Glomerular endothelial cell (primary cell): ENCODE measurements around the gene CDK5R1. TPM values are rescaled to one million over a fixed set of nuclear protein-coding genes. Genes with fewer than 3 reads are reported as not detected.
A peak's percentile ranks its signal among the peaks of the same experiment; 100 is the strongest.
"Not testable (repeated sequence)": the region's sequence is repeated elsewhere in the genome, so short reads cannot be mapped to it uniquely, and the experiment has no call there.

Source experiments
- DNase-seq: peaks from one replicate; pipeline ENCODE4 v3.0.0-alpha.2; 2011; ENCODE audit warnings: low read depth, low spot score; ENCODE audit errors: extremely low read depth
- total RNA-seq: library from RNA; depleted of rRNA; stranded (reverse); fragments of >200 nt; gene quantifications from 2 replicates; pipeline ENCODE4 v1.2.3, GENCODE V29; 2015

The CDK5R1 gene
- 2.5 and 3.5 TPM in 2 replicates for total RNA-seq

DNA sequence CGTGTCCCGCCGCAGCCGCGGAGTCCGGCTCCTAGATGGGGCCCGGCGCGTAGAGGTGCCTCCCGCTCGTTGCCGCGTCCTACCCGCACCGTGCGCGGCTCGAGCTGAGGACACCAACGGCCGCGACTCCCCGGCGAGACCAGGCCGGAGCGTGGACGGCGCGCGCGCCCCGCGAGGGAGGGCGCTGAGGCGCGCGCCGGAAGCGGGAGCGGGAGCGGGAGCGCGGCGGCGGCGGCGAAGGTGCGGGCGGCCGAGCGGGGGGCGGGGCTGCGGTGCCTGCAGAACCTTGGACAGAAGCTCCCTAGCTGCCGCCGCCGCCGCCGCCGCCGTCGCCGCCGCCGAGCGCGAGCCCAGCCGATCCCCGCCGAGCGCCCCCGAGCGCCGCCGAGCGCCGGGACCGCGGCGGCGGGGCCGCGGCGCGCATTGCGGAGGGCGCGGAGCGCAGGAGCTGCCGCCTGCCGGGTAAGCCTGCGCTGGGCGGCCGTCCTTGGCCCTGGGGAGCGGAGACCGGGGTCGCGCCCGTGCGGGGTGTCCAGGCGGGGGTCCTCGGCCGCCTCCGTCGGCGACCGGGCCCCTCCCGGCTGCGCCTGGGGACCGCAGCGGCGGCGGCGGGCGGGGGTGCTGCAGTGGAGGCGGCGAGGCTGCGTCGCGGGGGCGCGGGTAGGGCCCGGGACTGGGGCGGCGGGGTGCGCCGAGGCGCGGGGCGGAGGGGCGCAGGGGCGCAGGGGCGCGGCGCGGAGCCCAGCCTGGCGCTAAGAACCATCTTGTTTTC is at the start of gene CDK5R1:
TSS of gene CDK5R1 (plus strand) at position 293 of the 772 bp plus-strand sequence. CDS start 628 bp downstream, outside the sequence.
- no peak for DNase-seq

DNA sequence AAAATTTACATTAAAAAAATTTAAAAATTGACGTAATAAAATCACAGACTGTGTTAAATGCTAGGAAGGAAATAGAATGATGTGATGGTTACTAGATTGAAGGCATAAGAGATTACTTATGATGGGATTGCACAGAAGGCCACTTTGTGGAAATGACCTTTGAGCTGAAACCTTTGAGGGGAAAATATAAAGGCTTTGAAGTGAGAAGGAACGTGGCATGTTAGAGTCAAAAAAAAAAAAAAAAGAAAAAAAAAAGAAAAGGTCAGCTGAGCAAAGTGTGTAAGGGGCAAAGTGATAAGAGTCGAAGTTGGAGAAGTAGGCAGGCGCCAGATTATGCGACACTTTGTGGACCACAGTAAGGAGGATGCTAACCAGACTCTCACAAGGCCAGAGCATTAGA is 46.1 kb upstream of the CDK5R1 start:
- DNase-seq, result no peak

DNA sequence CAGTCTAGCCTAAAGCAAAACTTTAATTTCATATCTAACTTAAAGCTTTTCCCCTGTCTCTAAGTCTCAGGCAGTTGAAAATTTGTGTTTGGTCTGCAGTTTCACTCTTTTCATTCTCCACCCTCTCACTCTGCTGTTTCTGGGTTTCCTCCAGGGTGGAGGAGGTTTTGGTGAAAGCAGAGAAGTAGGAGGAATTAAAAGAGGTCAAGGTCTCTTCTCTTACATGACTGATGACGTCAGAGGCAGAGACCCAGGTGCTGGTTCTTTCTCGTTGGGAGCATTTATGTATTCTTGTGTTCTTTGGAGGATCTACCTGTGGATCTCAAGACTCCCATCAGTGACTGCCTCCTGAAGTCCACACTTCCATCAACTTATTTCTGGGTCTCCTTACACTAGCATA is 44.9 kb upstream of the CDK5R1 start:
- no peak for DNase-seq

DNA sequence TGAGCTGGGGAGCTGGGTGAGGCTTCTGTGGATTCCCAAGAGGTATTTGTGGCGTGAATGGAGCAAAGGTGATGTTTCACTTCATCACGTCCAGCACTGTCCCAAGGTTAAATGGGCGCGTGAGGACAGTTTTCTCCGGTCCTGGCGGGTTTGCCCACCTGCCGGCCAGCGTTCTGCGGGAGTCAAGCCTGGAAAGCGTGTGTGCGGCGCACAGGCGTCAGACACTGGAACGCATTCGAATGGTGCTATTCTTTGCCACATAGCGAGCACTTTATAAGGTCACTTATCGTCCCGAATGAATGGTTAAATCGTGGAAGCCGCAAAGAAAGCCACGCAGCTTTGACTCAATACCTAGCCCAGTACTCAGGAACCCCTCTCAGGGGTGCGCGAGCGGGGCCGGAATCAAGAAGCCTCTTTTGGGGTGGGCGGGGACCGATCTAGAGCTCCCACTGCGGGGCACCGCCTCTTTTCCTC is 42.9 kb upstream of the CDK5R1 start:
- DNase-seq, result no peak

DNA sequence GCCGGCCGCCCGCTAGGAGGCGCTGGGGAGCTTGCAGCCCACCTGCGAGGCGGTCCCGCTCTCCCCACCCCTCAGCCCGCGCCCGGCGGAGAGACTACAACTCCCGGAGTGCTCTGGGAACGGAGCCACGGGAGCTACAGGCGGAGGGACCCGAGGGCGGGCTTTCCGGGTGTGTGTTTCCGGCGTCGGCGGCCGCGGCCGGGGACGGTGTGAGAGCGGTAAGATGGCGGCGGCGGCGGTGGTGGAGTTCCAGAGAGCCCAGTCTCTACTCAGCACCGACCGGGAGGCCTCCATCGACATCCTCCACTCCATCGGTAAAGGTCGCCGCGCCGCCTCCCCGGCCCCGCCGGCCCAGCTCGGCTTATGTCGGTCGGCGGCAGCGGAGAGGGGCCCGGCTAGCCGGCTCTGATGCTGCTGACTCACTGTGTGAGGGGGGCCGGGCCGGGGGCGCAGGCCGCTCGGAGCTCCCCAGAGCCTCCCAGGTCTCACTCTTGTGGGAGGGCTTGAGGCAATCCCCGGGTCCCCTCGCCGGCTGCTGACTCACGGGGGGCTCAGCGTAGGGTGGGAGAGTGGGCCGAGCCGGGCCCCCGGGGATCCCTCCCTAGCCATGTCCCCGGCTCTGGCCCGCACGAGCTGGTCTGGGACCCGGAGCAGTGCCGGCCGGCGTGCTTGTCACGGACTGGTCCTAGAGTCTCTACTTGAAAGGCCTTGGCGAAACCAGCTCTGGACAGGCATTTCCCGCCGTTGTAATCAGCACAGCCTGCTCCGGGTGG is 42.3 kb upstream of the CDK5R1 start, which contains the start of gene PSMD11:
TSS of gene PSMD11 (plus strand) at position 210 of the 773 bp plus-strand sequence. CDS start at position 224, 14 bp downstream.
- peak; percentile 60 for DNase-seq

DNA sequence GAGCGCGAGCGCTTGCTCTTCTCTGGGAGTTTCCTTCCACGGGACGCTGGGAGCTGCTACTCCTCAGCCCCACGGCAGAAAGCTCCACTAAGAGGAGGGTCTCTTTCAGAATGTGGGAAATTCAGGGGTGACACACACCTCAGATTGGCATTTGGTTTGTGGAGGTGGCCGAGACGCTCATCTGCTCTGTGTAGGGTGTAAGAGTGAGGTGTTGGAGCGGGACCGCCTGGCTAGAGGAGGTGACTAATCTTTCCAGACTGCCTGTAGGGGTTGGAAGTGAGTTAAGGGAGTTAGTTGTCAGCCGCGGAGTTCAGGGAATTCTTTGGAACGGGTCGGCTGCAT is 41.7 kb upstream of the CDK5R1 start:
- DNase-seq, result no peak

DNA sequence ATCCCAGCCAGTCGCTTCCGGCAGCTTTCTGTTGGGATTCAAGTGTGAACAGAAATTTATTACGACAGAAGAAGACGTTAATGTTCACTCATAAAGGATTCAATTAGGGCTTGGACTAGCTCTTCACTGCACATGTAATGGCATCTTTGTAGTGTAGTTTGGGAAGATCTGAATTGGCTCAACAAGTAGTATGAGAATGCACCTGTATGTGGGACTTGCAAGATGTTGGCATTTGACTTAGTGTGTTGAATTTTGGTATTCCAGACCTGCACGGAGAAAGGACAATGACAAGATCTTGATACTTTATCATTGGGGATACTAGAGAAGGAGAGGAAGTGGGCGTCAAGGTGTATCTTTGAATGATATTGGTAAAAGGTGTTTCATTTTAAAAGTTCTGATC is 41.3 kb upstream of the CDK5R1 start:
- DNase-seq, result no peak

DNA sequence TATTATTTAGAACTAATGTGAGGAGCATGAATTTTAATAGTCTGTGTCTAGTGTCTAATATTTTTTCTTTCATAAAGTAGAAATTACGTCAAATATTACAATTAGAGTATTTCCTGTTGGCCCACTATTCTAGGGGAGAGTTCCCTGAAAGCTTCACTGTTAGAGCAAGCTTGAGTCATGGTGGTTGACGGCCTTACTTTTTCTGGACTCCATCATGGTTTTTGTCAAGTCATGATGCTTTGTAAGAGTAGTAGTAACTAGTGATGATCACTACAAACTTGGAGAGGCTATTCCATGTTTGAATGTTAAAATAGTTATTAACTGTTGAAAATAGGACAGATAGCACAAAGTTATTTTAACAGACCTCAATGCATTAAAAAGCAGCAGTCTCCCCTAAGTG is 40.8 kb upstream of the CDK5R1 start:
- no peak for DNase-seq

DNA sequence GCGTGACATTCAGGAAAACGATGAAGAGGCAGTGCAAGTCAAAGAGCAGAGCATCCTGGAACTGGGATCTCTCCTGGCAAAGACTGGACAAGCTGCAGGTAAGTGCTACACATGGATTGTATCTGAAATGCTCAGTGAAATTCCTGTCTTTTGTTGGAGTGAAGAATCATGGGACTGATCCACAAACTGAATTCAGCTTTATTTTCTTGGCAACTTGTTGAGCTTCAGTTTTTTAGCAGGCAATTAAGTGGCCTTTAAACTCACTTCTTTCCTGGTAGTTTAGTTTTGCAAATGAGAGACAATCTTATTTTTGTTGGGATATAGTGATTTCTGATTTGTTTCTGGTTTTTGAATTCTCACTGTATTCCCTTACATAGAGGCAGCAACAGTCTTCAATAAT is 39.8 kb upstream of the CDK5R1 start:
- DNase-seq, result no peak

DNA sequence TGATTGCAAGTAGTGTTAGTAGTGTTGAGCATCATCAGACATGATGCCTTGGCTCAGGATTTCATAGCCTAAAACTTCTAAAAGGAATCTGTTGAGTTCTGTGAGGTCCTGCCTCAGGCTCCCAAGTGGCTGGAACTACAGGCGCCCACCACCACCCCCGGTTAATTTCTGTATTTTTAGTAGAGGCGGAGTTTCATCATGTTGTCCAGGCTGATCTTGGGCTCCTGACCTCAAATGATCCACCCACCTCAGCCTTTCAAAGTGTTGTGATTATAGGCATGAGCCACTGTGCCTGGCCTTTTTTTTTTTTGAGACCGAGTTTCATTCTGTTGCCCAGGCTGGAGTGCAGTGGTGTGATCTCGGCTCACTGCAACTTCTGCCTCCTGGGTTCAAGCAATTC is 36.8 kb upstream of the CDK5R1 start:
- no peak for DNase-seq

DNA sequence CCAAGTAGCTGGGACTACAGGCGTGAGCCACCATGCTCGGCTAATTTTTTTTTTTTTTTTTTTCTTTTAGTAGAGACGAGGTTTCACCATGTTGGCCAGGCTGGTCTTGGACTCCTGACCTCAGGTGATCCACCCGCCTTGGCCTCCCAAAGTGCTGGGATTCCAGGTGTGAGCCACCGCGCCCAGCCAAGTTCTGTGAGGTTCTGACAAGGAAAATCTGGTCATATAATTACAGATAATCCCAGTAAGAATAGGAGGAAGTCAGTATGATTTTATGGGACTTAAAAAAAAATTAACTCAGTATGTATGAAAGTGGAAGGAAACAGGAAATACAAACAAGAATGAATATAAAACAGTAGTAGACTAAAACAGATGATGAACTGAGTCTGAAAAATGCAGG is 36.4 kb upstream of the CDK5R1 start:
- DNase-seq, result not testable (repeated sequence)

DNA sequence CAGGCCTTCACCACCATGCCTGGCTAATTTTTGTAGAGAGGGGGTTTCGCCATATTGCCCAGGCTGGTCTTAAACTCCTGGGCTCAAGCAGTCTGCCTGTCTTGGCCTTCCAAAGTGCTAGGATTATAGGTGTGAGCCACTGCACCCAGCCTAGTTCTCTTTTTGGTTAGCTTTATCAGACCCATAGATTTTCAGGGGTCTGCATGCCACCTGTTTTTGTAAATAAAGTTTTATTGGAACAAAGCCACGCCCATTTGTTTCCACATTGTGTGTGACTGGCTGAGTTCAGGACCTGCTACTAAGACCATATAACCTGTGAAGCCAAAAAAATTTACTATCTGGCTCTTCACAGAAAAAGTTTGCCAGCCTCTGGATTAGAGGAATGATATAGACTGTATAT is 34.9 kb upstream of the CDK5R1 start:
- DNase-seq, result no peak

DNA sequence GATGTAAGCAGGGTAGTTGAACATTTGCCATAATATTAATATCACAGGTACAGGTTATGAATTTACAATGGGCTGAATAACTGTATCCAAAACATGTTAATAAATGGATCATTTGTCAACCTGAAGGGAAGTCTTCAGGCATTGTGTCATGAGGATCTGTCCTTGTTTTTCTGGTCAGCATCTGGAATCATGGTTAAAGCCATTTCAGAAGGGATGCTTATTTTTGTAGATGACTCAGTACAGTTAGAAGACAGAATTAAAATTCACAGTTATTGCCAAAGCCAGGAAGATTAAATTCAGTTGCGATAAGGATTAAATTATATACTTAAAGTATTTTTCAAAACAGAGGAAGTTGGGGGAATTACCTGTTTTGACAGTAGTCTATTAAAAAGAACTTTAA is 34.5 kb upstream of the CDK5R1 start:
- DNase-seq, result no peak

DNA sequence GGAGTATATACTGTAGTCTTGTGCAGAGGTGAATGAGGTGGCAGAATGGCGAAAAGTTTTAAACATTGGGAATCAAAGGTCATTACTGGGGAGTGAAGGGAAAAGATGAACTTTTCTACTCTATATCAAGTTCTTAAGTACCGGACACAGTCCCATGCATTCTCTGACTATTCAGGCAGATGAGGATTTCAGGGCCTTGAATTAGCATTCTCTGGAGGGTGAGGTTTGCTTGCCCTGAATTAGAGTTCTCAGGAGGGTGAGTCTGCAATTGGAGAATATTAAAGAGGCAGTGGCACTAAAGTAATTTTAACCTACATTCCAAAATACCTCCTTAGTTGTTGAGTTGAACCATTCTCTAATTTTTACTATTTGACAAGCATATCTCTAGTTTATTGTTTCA is 33.4 kb upstream of the CDK5R1 start:
- DNase-seq, result no peak

DNA sequence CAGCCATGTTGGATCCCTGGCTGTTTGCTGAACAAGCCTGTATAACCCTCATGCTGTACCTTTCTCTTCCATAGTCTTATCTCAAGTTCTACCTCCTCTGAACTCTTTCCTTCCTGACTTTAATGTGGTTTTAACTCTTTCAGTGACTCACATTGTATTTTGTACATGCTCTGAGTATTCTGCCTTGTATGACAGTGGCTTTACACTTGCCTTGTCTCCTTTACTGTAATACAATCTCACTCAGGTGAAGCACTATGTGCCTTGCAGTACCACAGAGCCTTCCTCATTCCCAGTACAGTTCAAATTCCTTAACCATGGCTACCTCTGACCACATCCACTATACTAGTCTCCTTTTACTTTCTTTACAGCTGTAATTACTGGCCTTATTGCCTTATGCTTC is 28.4 kb upstream of the CDK5R1 start:
- no peak for DNase-seq

DNA sequence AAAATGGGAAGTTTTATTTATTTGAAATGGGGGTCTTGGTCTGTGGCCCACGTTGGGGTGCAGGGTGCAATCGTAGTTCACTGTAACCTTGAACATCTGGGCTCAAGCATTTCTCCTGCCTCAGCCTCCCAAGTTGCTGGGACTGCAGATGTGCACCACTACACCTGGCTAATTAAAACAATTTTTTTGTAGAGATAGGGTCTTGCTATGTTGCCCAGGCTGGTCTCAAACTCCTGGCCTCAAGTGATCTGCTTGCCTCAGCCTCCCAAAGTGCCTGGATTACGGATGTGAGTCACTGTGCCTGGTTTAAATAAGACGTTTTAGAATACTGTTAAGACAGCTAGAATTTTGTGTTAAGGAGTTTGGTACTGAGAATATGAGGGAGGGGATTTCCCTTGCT is 26.7 kb upstream of the CDK5R1 start:
- no peak for DNase-seq

DNA sequence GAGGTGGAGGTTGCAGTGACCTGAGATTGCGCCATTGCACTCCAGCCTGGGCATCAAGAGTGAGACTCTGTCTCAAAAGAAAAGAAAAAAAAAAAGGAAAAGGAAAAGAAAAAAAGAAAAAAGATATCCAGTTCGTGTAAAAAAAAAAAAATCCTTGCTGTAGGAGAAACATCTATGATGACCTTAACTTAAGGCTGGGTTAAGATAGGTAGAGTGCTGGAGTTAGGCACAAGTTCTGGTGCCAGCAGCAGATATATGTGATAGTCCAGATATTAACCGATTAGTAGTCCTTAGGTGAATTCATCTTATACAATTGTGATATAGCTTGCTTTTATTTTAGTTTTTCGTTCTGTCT is 25.3 kb upstream of the CDK5R1 start:
- DNase-seq, result no peak

DNA sequence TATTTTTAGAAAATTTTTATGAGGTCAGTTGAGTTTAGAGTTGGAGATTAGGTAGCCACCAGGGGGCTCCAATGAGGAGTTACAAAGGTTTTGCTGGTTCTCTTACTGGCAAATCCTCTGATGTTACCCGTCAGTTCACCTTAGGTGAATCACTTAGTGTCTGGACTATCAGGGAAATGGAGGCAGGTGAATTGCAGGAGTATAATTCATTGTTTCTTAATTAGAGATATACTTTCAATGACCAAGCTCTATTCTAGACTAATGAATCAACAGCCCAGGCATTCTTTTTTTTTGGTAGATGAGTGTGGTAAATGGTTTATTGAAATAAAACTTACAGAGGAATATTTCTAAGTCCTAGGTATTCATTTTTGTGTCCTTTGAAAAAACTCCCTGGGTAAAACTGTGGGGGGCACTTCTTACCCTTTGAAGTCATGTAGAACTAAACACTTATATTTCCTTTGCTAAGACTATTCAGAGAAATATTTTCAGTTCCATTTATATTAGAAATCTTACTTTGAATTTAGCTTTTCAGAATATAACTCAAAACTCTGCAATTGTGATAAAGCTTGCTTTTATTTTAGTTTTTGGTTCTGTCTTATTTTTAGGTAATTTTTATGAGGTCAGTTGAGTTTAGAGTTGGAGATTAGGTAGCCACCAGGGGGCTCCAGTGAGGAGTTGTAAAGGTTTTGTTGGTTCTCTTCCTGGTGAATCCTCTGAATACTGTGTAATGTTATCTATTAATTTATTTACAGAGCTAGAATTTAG is 24.8 kb upstream of the CDK5R1 start:
- no peak for DNase-seq

DNA sequence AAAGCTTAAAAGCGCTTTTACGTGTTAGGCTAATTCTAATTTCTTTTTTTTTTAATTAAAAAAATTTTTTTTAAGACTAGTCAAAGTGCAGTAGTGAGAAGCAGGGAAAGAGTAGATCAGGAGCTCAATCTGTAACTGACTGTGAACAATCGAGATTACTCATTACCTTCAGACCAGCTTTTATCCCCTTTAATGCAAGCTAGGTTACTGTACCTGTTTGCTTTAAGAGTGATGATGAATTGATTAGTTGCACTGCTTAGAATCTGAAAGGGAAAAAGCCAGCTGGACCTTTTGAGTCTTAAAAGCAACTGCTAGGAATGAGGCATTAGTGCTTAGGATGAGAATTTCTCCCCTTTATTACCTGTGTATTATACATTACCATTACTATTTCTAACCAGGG is 23.5 kb upstream of the CDK5R1 start:
- DNase-seq, result no peak

DNA sequence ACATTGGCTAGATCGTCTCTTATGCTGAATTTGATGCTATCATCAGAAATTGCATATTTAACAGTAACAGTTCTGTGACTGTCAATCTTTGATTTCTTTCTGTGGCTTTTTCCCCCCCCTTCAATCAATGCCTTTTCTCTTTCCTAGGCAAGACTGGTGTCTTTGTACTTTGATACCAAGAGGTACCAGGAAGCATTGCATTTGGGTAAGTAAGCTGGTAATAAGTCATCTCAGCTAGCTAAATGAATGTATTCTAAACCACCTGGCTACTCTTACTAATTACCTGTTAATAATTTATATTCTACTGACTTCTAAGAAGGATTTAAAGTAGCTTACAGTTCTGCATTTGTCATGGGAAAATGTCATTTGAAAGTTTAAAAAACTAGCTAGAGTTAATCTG is 22.4 kb upstream of the CDK5R1 start:
- DNase-seq, result no peak

DNA sequence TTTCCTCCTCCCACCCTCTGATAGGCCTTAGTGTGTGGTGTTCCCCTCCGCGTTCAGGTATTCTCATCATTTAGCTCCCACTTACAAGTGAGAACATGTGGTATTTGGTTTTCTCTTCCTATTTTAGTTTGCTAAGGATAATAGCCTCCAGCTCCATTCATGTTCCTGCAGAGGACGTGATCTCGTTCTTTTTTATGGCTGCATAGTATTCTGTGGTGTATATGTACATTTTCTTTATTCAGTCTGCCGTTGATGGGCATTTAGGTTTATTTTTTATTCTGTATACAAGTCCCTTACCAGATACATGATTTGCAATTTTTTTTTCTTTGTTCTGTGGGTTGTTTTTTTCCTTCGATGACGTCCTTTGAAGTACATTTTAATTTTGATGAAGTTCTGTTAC is 18.8 kb upstream of the CDK5R1 start:
- no peak for DNase-seq
